GM21390 (cell line): Measurements from ENCODE around the gene ASCC1.

Source experiments
- ATAC-seq: cut with Tn5 transposase; IDR thresholded peaks from one replicate; pipeline ENCODE4 v1.9.1; 2021; ENCODE audit not compliant: unreplicated experiment

Gene ASCC1

DNA sequence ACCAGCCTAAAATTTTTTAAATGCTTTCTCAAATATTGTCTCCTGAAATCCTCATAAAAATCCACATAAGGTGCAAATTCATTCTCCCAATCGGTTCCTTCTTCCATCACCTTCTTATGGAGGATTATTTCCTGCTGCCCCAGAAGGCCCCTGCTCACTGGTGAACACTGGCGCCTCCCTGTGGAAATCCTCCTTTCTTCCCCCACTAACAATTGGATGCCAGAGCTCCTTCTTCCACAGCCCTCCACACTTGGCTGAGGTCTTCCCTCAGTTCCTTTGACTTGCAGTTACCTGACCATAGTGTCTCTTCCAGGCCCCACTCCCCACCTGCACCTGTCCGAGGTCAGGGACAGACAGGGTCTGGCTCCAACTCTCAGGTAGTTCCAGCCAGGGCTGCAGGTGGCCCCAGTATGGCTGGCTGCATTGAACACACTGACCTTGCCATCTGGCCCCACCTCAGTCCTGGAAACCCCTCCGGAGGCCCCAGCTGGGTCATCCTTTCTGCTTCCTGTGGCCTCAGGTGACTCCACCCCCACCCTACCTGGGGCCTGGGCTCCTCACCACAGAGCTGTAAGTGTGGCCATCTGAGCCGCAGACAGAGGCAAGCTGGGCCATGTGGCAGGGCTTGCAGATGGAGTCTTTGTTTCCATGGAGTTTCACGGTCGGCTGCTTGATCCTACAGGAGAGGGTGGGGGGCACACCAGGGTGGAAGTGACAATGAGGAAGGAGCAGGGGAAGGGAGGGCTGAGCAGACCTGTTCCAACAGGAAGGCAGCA, 146.1 kb downstream of the ASCC1 start:
- no peak for ATAC-seq

DNA sequence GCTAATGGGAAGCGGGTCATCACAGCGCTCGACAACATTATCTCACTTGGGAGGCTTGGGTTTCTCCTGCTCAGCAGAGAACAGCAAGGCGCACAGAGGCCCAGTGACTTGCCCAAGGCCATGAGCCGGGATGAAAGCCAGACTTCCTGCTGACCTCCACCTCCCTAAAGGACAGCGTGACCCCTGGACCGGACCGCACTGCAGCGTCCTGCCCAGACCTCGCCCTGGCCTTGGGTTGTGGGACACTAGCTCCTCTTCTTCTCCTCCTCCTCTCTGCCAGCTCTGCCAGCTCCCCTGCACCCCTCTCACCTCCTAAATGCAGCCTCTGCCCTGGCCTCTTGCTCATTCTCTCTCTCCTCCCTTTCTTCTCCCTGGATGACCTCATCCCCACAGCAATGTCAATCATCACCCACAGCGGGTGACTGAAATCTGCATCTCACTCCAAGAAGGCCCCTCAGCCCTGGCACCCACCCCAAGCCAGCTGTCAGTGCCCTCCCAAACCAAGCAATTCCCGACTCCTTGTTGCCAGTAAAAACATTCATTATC, 147.1 kb downstream of the ASCC1 start:
- ATAC-seq = no peak

- ATAC-seq = no peak
Observed at GRCh38 chr10:72068126-72068765, 147.8 kb downstream of the ASCC1 start.

DNA sequence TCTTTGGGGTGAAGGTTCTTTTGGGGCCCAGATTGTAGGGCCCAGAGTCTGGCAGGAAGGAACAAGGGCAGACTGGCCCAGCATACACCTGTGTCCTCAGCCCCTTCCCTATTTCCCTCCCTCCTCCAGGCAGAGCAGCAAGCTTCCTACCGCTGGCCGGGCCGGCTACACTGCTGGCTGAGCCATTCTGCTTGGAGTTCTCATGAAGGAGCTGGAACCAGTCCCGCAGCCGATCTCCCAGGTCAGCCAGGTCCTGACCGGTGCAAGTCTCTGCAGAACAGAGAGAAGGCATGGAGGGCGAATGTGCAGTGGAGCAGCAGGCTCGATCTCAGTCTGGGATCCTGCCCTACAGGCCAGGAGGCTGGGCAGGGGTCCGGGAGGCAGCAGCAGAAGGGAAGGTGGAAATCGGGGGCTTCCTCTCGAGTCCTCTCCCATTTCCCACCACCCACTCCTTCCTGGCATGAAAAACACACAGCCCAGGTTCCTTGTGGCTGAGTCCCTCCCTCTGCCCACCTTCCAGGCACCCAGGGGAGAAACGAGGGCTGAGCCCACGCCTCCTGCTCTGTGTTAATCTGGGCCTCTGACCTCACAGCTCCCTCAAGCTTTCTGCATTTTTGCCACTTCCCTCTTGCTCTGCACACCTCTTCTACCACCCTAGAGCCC, 148.5 kb downstream of the ASCC1 start:
- ATAC-seq = no peak

- ATAC-seq = no peak
Observed at GRCh38 chr10:72066318-72067284, 149.5 kb downstream of the ASCC1 start.

GRCh38 chr10:72065439-72066025, 150.5 kb downstream of the ASCC1 start:
- ATAC-seq = no peak

DNA sequence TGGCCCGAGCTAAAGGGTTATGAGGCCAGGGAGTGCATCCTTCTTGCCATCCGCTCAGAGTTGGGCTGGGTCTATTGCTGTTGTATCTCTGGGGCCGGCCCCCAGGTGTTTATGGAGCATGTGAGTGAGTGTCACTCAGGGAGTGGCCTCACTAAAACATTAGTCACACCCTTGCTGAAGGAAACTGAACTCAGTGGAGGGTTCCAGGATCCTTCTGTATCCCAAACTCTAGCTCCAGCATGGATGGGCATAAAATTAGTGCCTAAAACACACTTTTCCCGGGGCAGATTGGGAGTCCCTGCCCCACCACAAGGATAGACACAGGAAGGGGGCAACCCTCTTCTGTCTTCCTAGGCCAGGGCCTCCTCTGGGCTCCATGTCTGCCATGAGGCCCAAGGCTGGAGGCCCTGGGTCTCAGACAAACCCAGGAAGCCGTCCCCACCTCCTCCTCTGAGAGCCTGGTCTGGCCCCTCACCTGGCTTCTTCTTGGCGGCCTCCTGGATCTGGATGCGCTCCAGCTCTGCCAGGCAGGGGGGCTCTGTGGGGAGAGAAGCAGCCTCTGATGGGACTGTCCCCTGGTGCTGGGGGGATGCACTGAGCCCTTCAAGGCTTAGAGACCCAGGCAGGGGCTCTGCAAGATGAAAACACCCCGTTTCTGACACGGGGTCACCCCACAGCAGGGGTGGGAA, 152.2 kb downstream of the ASCC1 start:
- no peak for ATAC-seq

DNA sequence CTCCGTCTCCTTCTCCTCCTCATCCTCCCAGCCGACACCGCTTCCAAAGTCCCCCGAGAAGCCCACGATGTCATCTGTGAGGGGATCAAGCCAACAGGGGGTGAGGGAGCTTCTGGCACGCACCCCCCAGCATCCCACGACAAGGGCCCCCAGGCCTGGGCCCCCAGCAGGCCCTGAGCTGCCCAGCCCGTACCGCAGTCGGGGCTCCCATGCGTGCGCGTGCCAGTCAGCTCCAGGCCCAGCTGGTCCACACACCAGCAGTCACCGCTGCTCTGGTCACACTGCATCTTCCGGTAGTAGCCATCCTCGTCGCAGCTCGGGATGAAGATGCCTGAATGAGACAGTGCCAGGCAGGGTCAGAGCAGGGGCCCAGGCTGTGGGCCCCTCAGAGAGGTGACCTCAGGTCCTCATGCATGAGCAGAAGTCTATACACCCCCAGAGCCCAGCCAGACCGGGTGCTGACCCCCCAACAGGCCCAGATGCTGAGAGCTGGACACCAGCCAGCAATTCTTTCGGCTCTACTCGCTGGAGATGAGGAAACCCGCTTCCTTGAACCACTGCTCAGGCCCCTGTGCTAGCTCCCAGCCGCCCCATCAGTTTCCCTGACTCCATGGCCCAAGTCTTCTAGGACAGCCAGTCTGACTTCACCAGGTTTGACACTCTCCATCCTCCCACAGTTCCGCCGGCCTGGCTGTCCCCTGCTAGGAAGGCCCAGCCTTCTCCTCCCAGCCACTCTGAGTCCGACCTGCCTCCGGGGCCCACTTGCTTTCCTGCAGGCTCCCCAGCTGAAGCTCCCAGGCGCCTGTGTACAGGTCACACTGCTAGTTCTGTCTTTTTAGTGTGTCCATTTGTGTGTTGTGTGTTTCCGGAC, 153.0 kb downstream of the ASCC1 start:
- ATAC-seq = no peak

DNA sequence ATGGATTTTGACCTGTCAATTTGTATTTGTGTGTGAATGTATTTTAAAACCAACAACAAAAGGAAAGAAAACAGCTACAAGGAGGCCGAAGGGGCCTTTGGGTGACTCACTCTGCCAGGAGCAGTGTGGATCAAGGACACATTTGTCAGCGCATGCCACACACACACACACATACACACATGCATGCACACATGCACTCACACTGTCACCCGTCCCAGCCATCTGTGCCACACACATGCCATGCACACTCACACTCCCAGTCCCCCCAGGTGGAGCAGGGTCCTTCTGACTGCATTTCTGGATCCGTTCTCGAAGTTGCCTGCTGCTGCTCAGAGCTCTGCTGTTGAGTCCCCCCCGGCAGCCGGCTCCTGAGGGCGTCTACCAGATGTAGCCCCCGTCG, 153.7 kb downstream of the ASCC1 start:
- no peak for ATAC-seq

DNA sequence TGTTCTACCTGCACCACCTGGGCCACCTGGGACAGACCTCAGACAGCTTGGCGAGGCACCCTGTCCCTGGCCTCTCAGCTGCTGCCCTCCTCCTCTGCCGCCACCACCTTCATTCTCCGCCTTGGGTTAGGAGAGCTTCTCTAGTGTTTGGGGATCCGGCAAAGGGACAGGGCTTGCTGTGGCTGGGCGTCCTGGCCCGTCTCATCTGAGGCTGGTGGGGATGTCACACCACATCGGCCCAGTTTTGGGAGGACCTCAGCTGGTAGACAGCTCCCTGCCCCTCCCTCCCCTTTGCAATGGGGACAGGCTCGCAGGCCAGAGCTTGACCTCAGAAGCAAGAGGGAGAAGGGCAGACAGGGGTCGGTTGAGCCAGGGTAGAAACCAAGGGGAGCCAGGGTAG, 154.1 kb downstream of the ASCC1 start:
- no peak for ATAC-seq

DNA sequence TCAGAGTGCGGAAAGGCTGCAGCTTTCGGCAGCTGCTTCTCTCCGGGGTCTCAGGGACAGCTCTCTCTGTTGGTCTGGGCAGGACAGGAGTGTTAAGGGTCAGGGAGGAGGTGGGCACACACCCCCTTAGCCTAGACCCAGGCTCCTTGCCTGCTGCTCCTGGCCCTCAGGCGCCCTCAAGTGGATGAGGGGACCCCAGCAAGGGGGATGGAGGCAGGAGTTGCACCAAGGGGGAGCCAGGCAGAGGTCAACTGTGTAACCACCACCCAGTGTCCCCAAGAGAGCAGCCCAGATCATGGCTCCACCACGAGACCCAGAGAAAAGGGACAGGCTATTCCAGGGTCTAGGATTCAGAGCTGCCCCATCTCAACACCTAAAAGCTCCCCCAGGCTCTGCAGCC, 154.6 kb downstream of the ASCC1 start:
- no peak for ATAC-seq

DNA sequence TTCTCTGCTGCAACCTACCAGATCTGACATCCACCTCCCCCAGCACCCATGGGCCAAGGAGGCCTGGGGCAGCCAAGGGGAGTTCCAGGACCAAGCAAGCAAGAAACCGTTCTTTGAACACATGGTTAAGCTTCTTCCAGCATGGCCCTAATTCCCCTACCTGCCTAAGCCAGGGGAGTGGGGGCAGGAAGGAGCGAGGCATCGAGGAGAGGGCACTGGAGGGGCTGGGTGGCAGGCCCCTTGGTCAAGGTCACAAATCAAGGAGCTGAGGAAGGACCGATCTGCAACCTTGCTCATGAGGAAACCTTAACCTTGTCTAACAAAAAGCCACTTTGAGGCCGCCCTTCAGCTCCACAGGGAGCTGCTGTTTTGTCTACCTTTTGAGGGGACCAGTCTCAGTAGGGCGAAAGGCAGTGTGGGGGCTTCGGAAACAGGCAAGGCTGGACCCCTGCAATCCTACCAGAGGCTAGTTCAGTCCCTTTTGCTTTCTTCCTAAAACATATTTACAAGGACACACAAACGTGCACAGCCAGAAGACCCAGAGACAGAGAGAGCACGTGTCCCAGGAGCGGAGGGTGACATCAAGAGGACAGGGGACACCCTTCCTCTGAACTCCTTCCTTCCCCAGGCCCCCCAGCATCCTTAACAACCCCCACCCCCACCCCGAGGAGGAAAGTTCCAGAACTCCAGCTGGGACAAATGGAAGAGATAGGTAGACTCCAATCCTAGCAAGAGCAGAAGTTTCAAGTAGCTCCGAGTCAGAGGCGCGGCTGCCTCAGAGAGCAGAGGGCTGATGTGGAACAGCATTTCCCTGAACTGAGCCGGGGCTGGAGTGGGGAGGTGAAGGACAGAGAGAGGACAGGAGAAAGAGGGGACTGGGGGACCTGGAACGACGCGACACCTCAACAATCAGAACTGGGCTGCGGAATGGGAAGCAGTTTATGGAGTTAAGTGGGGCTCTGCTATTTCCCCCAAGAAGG, 155.9 kb downstream of the ASCC1 start:
- ATAC-seq = no peak

DNA sequence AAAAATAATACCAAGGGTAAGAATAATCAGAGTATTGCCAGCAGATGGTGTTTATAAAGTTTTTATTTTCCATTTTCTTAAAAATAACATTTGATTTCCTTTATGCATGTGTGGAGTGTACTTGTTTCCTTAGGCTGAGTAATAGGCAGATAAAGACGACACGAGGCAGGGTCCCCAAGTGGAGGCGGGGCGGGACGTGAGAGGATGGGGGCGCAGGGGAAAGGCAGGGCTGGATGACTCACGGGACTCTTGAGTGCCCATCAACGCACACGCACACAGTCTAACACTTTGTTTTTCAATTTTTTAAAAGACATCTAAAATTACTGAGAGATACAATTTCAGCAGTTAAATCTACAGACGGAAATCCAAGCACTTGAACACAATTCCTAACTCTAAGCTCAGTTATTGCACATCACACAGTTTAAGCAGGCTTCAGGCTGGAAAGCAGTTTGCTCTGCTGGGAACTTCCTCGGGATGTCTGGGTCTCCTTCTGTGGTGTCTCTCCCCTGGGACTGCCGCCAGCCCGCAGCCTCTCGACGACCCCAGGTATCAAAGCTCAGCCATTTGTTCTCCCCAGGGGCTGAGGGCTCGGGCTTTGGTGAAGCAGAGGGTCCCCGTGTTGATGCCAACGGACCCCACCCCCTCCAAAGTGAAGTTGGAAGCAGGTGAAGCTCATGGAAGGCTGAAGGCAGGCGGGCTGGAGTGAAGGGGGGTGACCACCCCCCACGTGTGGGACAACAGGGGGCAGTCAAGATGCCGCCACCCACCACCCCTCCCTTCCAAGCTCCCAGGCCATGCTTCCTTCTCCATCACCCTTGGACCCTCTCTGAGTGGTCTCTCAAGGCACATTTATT, 156.9 kb downstream of the ASCC1 start:
- no peak for ATAC-seq

- no peak for ATAC-seq
Observed at GRCh38 chr10:72058347-72058898, 157.7 kb downstream of the ASCC1 start.

GRCh38 chr10:72056932-72057751, 158.9 kb downstream of the ASCC1 start:
- ATAC-seq = no peak

DNA sequence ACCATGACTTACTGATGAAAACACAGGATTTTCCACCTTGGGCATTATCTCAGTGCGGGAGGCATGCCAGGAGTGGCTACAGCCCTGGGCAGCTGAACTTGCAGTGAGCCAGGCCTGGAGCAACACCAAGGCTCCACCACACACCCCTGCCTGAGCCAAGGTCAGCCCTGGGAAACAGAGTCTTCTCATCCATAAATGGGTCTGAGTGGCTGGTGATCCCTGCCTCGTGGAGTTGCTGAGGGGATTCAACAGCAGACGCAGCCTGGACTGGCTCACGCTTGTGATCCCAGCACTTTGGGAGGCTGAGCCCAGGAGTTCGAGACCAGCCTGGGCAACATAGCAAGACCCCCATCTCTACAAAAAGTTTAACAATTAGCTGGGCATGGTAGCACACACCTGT, 160.0 kb downstream of the ASCC1 start:
- ATAC-seq = no peak
